OCI-M2 (cell line): Measurements from ENCODE around the gene TAF10.

Source experiments
- DNase-seq: peaks from one replicate; lab custom pipeline; 2025; ENCODE audit not compliant: unreplicated experiment; lab: John Stamatoyannopoulos, UW

The TAF10 gene

DNA sequence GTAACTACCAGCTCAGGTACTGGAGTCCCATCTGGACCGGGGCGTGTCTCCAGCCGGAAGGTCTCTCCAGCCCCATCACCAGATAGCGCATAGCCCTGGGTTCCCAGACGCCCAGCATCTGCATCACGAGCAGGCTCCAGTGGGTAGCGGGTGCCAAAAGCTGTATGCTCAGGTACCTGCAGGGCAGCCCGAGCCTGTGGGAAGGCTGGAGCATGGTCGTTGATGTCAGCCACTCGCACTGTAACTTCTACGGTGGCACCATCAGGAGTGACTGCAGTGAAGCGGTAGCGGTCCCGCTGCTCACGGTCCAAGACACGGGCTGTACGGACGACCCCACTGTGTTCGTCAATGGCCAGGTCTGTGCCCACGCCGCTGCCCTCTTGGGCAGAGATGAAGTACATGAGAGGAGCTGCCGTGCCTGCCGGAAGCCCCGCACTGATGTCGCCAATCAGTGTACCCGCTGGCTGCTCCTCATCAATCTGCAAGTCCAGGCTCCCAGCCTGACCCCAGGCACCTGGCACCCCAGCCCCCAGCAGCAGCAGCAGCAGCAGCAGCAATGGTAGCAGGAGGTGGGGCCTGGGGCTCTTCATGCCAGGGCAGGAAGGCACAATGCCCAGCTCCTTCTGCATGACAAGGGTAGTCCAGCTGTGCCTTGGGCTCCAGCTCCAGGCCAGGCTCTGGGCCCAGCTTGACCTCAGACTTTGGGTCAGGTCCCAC, 29.1 kb upstream of the TAF10 start:
- no peak for DNase-seq

DNA sequence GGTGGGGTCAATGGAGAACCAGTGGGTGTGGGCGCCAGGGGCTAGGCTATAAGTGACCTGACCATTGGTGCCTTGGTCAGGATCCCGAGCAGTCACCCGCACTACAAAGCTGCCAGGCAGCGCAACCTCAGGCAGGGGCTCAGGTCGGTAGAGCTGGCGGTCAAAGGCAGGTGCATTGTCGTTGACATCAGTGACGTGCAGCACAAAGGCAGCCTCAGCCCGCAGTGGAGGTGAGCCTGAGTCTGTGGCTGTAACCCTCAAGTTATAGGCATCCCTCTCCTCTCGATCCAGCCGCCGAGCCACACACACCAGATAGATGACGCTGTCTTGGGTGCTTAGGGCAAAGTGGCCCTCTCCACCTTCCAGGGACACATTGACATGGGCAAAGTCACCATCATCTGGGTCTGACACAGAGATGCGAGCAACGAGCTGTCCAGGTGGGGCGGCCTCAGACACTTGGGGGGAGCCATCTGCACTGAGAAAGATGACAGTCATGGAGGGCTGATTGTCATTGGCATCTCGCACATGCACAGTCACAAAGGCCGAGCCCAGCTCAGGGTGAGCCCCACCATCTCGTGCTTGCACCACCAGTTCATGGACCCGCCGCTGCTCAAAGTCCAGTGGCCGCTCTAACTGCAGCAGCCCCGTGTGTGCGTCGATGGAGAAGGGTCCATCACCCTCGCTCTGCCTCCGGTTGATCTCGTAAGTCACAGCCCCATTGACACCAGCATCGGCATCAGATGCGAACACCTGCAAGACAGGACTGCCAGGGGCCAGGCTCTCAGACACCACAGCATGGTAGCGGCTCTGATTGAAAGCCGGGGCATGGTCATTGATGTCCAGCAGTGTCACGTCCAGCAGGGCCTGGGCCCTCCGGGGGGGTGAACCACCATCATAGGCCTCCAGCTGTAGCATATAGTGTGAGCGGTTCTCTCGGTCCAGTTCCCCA, 28.3 kb upstream of the TAF10 start:
- DNase-seq: no peak

DNA sequence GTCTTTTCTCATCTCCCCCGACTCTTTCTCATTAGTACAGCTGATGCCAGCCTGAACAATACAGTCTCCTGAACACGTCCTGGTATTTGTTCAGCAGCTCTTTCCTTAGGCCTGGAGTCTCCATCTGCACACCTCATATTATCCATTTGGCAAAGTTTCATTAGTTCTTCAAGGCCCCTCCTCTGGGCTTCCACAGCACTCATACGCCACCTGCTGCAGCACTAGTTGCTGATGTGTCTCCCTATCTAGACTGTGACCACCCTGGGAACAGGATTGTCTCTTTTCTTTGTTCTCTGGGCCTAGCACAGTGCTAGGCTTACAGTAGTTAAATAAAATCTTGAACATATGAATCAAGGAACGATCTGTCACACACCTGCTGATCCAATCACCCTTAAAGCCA, 26.4 kb upstream of the TAF10 start:
- DNase-seq: no peak

DNA sequence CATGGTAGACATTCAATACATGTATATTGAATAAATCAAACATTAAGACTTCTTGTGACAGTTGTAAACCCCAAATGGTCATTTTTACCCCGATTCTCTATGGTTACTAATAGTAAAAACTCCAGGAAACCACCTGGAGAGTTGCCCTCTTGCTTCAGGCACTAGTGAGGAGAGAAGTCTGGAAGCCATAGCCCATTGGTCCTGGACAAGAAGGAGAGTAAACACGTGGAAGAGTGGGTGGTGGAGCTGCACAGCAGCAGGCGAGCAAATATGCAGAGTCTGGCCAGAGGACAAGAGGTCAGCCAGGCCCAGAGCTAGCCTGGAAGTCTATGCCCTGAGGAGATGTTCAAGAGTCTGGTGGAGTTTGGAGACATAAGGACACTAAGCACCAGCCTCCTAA, 25.9 kb upstream of the TAF10 start:
- DNase-seq: no peak

DNA sequence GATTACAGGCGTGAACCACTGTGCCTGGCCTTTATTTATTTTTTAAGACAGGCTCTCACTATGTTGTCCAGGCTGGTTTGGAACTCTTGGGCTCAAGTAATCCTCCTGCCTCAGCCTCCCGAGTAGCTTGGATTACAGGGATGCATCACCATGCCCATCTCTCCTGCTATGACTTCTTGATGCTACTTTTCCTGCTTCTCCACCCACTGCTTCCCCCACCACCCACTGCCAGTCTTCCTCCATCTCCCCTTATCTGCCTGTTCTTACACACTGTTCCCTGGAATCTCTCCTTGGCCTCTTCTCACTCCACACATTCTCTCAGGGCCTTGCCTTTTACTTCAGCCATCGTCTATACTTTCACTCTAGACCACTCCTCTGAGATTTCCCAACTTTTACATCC, 24.5 kb upstream of the TAF10 start:
- no peak for DNase-seq

- no peak for DNase-seq
Measured at GRCh38 chr11:6635082-6635932, 23.3 kb upstream of the TAF10 start.

- DNase-seq: no peak
Measured at GRCh38 chr11:6634534-6634933, 22.5 kb upstream of the TAF10 start.

- no peak for DNase-seq
Measured at GRCh38 chr11:6633422-6634408, 21.7 kb upstream of the TAF10 start.

GRCh38 chr11:6632116-6633073, 20.4 kb upstream of the TAF10 start:
- no peak for DNase-seq

- no peak for DNase-seq
Measured at GRCh38 chr11:6631361-6631890, 19.4 kb upstream of the TAF10 start.

DNA sequence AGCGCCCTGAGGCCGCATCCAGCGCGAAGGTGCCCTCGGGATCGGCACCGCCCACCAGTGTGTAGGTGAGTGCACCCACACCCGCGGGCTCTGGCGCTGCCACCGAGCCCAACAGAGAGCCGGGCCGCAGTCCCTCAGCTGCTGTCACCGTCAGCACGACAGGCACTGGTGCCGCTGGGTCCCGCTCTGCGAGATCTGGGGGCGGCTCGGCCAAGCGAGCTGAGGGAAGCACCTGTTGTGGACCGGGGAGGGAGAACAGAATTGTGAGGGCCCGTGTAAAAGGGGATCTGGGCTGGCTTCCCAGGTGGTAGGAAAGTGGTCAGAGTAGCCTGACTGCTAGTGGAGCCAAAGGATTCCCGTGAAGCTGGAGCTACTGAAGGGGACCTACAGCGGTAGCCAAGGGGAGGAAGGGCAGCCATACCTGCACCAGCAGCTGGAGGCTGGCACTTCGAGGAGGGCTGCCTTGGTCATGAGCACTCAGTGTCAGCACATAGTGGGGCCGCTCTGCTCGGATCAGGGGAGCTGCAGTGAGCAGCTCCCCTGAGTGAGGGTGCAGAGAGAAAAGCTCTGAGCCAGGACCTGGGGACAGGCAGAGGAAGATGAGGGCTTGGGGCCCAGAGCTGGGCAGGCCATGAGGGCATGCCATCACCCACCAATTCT, 18.7 kb upstream of the TAF10 start:
- no peak for DNase-seq

- DNase-seq: no peak
Measured at GRCh38 chr11:6629892-6630631, 18.0 kb upstream of the TAF10 start.

DNA sequence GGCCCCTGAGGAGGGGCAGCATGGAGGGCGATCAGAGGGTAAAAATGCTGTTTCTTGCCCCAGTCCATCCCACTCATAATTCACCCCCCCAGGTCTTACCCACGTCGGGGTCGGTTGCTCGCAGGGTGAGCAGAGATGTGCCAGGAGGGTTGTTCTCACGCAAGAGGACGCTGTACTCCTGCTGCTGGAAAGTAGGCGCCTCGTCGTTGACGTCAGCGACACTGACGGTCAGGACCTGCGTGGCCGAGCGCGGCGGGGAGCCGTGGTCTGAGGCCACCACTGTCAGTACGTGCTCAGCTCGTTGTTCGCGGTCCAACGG, 17.5 kb upstream of the TAF10 start:
- DNase-seq: no peak

GRCh38 chr11:6628526-6628925, 16.5 kb upstream of the TAF10 start:
- DNase-seq: no peak

- no peak for DNase-seq
Measured at GRCh38 chr11:6627762-6628241, 15.8 kb upstream of the TAF10 start.

DNA sequence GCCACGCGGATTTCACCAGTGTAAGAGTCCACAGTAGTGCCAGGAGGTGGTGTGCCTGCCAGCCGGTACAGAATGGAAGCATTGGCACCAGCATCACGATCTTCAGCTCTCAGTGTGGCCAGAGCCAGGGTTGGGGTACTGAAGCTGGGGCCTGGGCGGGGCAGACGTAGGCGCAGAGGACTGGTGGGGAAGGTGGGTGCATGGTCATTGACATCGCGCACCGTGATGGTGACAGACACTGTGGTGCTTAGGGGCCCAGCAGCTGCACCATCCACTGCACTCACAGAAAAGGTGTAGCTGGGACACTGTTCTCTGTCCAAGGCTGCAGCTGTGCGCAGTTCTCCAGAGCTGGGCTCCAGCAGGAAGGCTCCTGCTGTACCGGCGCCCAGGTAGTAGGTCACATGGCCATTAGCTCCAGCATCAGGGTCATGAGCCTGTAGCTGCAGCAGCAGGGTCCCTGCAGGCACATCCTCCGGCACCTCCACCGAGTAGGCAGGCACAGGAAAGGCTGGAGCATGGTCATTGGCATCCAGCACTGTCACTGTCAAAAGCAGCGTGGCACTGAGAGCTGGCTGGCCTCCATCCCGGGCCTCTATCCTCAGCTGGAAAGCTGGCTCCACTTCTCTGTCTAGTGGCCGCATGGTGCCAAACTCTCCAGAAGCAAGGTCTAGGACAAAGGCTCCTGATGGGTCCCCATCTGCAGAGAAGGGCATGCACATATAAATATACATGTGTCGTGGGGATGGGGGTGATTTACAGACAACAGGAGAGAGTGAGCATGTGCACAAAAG, 15.2 kb upstream of the TAF10 start:
- no peak for DNase-seq
